GM12878 (cell line): Measurements from ENCODE around the gene SLITRK1.

ENCODE experiments used
- CTCF ChIP-seq, 3 experiments: IDR thresholded peaks in 2 of 3; conservative IDR thresholded peaks in 1 of 3; 2 replicates each; pipeline ENCODE4 v1.5.1; 2011; ENCODE audit warnings: low read depth in 3 of 3, low read length in 3 of 3, mild to moderate bottlenecking in 3 of 3, control low read depth in 2 of 3, moderate library complexity in 2 of 3, inconsistent platforms in 1 of 3, mixed read lengths in 1 of 3; ENCODE audit not compliant: control insufficient read depth in 2 of 3, insufficient read depth in 1 of 3; ENCODE audit errors: extremely low read depth in 1 of 3
- POLR2A ChIP-seq: IDR thresholded peaks from 2 replicates; pipeline ENCODE4 v1.6.1; 2011; ENCODE audit warnings: low read depth, mild to moderate bottlenecking, low read length
- SREBF2 ChIP-seq: IDR thresholded peaks from 2 replicates; pipeline ENCODE4 v1.6.1; 2012; ENCODE audit warnings: mild to moderate bottlenecking, low read length

- TF ChIP-seq SREBF2 (no peak), POLR2A (no peak), CTCF (IDR thresholded peaks at IDR 0.05 in 2 of 3, conservative IDR thresholded peaks at IDR 0.05 in 1 of 3; ENCODE audit: control insufficient read depth in 2 of 3, extremely low read depth in 1 of 3, insufficient read depth in 1 of 3, low read depth in 3 of 3, low read length in 3 of 3) (no peak)
These were observed 46.9 kb upstream of the SLITRK1 start for GRCh38 chr13:83929157-83929556.
